Small intestine (tissue), 7 donors: ENCODE measurements around the gene C2orf68. TPM values are rescaled to one million over a fixed set of nuclear protein-coding genes. Genes with fewer than 3 reads are reported as not detected.

Experiments
- DNase-seq, 2 donors: peaks; one replicate each; pipeline versions ENCODE4 v3.0.0 to v3.0.0-alpha.2; 2013
- FAIRE-seq: peaks from 2 replicates; lab custom pipeline; 2012; peaks lifted over from hg19 to GRCh38; lab: Jason Lieb, UNC
- H3K27ac ChIP-seq, 3 donors: one replicate each; pipeline ENCODE4 v1.5.1; 2013; ENCODE audit warnings: low read length in 2 of 3, mild to moderate bottlenecking in 2 of 3, control low read depth in 1 of 3, inconsistent platforms in 1 of 3, low read depth in 1 of 3, moderate library complexity in 1 of 3
- H3K27me3 ChIP-seq, 3 donors: one replicate each; pipeline ENCODE4 v1.6.1; 2013; ENCODE audit warnings: low read length in 3 of 3, inconsistent platforms in 1 of 3; ENCODE audit not compliant: control insufficient read depth in 3 of 3, insufficient read depth in 3 of 3
- H3K36me3 ChIP-seq, 3 donors: one replicate each; pipeline ENCODE4 v1.6.1; 2013; ENCODE audit warnings: low read length in 3 of 3, inconsistent platforms in 1 of 3, low read depth in 1 of 3, mild to moderate bottlenecking in 1 of 3, moderate library complexity in 1 of 3; ENCODE audit not compliant: control insufficient read depth in 3 of 3, insufficient read depth in 2 of 3
- H3K4me1 ChIP-seq, 3 donors: one replicate each; pipeline ENCODE4 v1.6.1; 2013; ENCODE audit warnings: low read length in 2 of 3, inconsistent platforms in 1 of 3, low read depth in 1 of 3, mild to moderate bottlenecking in 1 of 3, moderate library complexity in 1 of 3; ENCODE audit not compliant: control insufficient read depth in 3 of 3, insufficient read depth in 2 of 3
- H3K4me3 ChIP-seq, 3 donors: one replicate each; pipeline ENCODE4 v1.5.1; 2013; ENCODE audit warnings: low read length in 3 of 3, control low read depth in 1 of 3, inconsistent platforms in 1 of 3, low read depth in 1 of 3, mild to moderate bottlenecking in 1 of 3, moderate library complexity in 1 of 3
- H3K9me3 ChIP-seq, 2 donors: one replicate each; pipeline ENCODE4 v1.6.1; 2013; ENCODE audit warnings: low read depth in 1 of 2, low read length in 1 of 2; ENCODE audit not compliant: control insufficient read depth in 2 of 2, insufficient read depth in 1 of 2
- WGBS, 3 donors: extraction: QIAGEN DNeasy Blood & Tissue Kit; methylation state at CpG; one replicate each; pipeline ENCODE4 v1.1.7; 2013; 5-methylcytosine and 5-hydroxymethylcytosine counted together
- polyA plus RNA-seq, 4 donors: library from polyadenylated mRNA; stranded (reverse) in 3 of 4; unstranded in 1 of 4; fragments of 200-250 nt in 3 of 4; fragments of 120-200 nt in 1 of 4; gene quantifications; one replicate each; pipeline versions ENCODE4 v1.2.1 to v1.2.3, GENCODE V29; 2013
- donor health status: healthy with polysubstance abuse.
- donor health status: control.
- donor health status: control.
- donor health status: Bipolar disorder and iron deficiency.
- donor health status: healthy.

Gene C2orf68
- polyA plus RNA-seq, 4 donors = 16.2 to 44.8 (median 25.3) TPM

DNA sequence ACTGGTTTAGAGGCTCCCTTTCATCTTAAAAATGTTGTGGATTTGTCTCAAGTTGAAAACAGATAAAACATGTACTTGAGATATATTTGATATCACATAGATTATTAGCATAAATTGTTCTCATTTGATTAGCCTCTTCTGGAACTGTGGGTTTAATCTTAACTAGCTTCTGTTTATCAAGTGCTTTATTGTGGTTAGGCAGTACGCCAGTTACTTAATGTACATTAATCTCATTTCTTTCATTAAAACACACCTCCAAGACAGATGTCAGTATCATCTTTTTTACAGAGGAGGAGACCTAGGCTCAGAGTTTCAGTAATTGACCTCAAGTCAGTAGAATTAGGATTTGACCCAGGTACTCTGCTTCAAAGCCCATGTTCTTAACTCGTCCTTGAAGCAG is 34.3 kb upstream of the C2orf68 start:
- no peak for DNase-seq
- no peak for FAIRE-seq
- Histone ChIP-seq H3K27me3 (no peaks in the 10 kb centered on the region), H3K4me1 (no peaks in the 10 kb centered on the region), H3K9me3 (no peaks in the 10 kb centered on the region), H3K4me3 (no peak overlapping the region), H3K36me3 (peaks cover 25 to 69% (median 40%) of the 10 kb centered on the region in 3 donors), H3K27ac (no peak overlapping the region)
- 87 to 96% (median 90%) methylated on average over 2 of the region's 2 CpGs for WGBS, 3 donors

DNA sequence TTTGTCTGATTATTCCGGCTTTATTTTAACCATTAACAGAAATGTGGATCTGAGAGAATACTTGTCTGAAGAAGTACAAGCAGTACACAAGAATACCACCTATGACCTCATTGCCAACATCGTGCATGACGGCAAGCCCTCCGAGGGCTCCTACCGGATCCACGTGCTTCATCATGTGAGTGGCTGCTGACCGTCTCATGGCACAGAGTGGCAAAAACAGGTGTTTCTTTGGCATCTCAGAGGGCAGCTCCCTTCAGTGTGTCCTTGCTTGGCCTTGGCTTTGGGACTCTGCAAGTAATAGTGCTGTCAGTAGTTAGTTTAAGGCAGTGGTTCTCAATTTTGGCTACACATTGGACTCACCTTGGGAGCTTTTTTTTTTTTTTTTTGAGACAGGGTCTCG is 33.0 kb upstream of the C2orf68 start:
- H3K36me3 ChIP-seq = peaks cover 25 to 68% (median 45%) of the 10 kb centered on the region in 3 donors
- H3K27me3 ChIP-seq = no peaks in the 10 kb centered on the region
- DNase-seq = no peak
- FAIRE-seq = no peak
- H3K27ac ChIP-seq = no peak overlapping the region
- no peak overlapping the region for H3K4me3 ChIP-seq
- H3K9me3 ChIP-seq = no peaks in the 10 kb centered on the region
- no peaks in the 10 kb centered on the region for H3K4me1 ChIP-seq
- WGBS, 3 donors = 95 to 98% (median 96%) methylated on average over 8 of the region's 8 CpGs

DNA sequence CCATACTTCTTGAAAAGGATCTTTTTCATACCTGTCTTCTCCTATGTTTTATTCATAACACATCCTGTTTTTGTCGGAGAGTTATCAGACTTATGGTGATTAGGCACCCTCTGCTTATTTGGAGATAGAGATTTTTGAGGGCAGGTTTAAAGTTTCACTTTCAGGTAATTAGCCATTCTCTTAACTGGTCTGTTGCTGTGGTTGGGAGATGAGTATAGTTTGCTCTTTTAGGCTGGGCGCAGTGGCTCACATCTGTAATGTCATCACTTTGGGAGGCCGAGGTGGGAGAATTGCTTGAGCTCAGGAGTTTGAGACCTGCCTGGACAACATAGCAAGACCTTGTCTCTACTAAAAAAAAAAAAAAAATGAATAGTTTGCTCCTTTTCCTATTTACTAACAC is 30.9 kb upstream of the C2orf68 start:
- Histone ChIP-seq H3K4me1 (no peaks in the 10 kb centered on the region), H3K27me3 (no peaks in the 10 kb centered on the region), H3K9me3 (no peaks in the 10 kb centered on the region), H3K27ac (no peak overlapping the region), H3K36me3 (peaks cover 30 to 72% (median 52%) of the 10 kb centered on the region in 3 donors), H3K4me3 (no peak overlapping the region)
- DNase-seq = no peak
- no peak for FAIRE-seq
- WGBS, 3 donors = 62 to 73% (median 73%) methylated on average over 3 of the region's 3 CpGs

DNA sequence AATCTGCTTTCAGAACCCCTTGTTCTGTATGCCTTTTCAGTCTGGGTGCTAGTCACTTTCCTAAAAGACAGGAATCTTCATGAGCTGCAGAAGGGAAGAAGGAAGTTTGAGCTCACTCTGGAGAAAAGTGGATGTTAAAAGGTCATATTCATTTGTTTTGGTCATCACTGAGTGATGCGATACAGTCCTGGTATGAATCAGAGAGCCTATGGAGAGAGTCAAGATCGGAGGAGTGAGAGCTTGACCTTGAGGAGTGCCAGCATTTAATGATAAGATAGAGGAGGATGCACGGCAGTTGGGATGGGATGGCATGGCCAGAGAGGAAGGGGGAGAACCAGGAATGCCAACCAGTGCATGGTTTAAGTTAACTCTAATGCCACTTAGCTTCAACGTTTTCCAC is 23.8 kb upstream of the C2orf68 start:
- no peak overlapping the region for H3K27ac ChIP-seq
- WGBS, 3 donors = 47 to 66% (median 60%) methylated on average over 4 of the region's 4 CpGs
- H3K36me3 ChIP-seq = peaks cover 37 to 84% (median 40%) of the 10 kb centered on the region in 3 donors
- no peak for FAIRE-seq
- no peaks in the 10 kb centered on the region for H3K9me3 ChIP-seq
- no peaks in the 10 kb centered on the region for H3K4me1 ChIP-seq
- DNase-seq = no peak
- no peak overlapping the region for H3K4me3 ChIP-seq
- no peaks in the 10 kb centered on the region for H3K27me3 ChIP-seq

DNA sequence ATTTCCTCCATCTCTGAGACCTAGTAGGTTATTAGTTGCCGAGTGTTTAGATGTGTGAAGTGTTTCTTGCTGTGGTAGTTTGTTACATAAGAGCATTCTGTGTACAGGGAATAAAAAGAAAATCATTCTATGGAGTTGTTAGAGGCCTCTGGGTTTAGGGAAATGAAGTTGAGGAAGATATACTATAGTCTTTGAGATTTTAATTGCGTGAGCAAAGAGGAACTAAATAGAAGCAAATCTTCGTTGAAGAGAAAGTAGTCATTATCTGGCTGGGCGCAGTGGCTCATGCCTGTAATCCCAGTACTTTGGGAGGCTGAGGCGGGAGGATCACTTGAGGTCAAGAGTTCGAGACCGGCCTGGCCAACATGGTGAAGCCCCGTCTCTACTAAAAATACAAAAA is 23.1 kb upstream of the C2orf68 start:
- Histone ChIP-seq H3K4me3 (no peak overlapping the region), H3K36me3 (peaks cover 37 to 78% (median 42%) of the 10 kb centered on the region in 3 donors), H3K27me3 (no peaks in the 10 kb centered on the region), H3K27ac (no peak overlapping the region), H3K9me3 (no peaks in the 10 kb centered on the region), H3K4me1 (no peaks in the 10 kb centered on the region)
- no peak for DNase-seq
- 89 to 91% (median 90%) methylated on average over 8 of the region's 8 CpGs for WGBS, 3 donors
- no peak for FAIRE-seq

DNA sequence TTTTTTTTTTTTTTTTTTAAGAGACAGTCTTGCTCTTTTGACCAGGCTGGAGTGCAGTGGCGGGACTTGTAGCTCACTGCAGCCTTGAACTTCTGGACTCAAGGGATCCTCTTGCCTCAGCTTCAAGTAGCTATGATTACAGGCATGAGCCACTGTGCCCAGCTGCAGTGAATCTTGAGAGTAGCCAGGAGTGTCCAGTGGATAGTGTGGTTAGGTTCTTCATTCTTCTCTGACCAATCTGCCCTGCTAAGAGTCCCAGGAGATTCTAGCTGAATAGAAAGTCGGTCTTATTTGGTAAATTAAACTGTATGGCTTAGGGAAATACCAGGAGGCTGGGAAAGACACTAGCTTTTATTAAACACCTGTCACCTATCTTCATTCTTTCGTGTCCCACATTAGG is 19.4 kb upstream of the C2orf68 start:
- Histone ChIP-seq H3K9me3 (no peaks in the 10 kb centered on the region), H3K27me3 (no peaks in the 10 kb centered on the region), H3K4me1 (no peaks in the 10 kb centered on the region), H3K36me3 (peaks cover 21 to 69% (median 37%) of the 10 kb centered on the region in 3 donors), H3K4me3 (no peak overlapping the region), H3K27ac (no peak overlapping the region)
- WGBS, 3 donors = 88 to 94% (median 90%) methylated on average over 3 of the region's 3 CpGs
- DNase-seq (no peak), FAIRE-seq (no peak)

DNA sequence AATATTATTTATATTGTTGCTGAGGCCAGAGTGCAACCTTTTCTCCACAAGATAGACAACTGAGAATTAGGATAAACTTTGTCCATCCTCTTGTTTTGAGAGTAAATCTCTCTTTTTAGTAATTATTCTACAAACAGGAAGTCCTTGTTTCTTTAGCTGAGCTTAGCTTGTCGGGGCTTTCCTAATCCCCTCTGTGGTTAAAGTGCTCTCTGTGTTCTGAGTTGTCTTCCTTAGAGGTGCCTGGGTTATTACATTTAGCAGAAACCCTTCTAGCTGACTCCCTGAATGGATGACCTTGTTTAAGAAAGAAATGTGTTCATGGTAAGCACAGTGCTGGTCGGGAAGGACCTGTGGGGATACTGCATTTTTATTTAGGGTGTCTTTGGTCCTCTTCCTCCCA is 16.8 kb upstream of the C2orf68 start:
- Histone ChIP-seq H3K27ac (no peak overlapping the region), H3K36me3 (peaks cover 21 to 78% (median 40%) of the 10 kb centered on the region in 3 donors), H3K9me3 (no peaks in the 10 kb centered on the region), H3K4me1 (no peaks in the 10 kb centered on the region), H3K4me3 (no peak overlapping the region), H3K27me3 (no peaks in the 10 kb centered on the region)
- WGBS, 3 donors = 61 to 80% (median 66%) methylated on average over 2 of the region's 2 CpGs
- DNase-seq (no peak), FAIRE-seq (no peak)

DNA sequence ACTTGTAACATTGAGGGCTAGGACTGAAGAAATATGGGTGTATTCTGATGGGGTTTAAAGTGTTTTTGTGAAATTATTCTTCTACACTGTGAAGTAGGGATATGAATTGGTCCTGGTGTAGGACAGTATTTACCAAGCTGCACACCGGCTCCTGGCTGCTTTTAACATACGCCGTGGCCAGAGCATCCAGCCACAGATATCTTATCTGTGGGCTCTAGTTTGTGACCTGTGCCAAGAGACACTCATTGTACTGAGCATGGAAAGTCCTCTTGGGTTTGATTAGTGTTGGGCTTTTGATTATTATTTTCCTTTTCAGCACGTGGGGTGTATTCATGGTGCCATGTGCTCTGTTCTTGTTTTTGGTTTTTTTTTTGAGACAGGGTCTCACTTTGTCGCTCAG is 12.1 kb upstream of the C2orf68 start:
- DNase-seq (no peak), FAIRE-seq (no peak)
- Histone ChIP-seq H3K27ac (no peak overlapping the region), H3K27me3 (no peaks in the 10 kb centered on the region), H3K9me3 (no peaks in the 10 kb centered on the region), H3K36me3 (peaks cover 13 to 64% (median 45%) of the 10 kb centered on the region in 3 donors), H3K4me3 (no peak overlapping the region), H3K4me1 (no peaks in the 10 kb centered on the region)
- 81 to 95% (median 94%) methylated on average over 5 of the region's 5 CpGs for WGBS, 3 donors

DNA sequence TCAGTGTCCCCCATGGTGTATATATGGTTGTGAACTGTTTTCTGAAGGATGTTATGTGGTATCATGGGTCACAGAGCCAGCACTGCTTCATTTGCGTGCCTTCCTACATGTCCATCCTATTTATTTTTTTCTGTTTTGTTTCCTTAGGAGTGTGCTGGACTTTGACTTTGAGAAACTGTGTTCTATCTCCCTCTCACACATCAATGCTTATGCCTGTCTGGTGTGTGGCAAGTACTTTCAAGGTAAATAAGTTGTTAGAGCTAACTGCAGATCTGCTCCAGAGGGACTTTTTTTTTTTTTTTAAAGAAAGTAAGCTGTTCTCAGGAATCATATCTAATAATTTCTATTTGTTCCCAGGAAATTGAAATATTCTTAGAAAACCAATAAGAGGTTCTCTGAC is 9.5 kb upstream of the C2orf68 start:
- WGBS, 3 donors = 83 to 100% (median 89%) methylated on average over 1 of the region's 1 CpG
- peaks cover 13 to 48% (median 32%) of the 10 kb centered on the region in 3 donors for H3K36me3 ChIP-seq
- FAIRE-seq = no peak

More for the DNA sequence above, 9.5 kb upstream of the C2orf68 start:
- no peaks in the 10 kb centered on the region for H3K27me3 ChIP-seq
- H3K4me1 ChIP-seq = peaks cover 4 to 8% (median 7%) of the 10 kb centered on the region in 3 donors
- no peak for DNase-seq
- H3K4me3 ChIP-seq = no peak overlapping the region
- H3K27ac ChIP-seq = no peak overlapping the region
- H3K9me3 ChIP-seq = no peaks in the 10 kb centered on the region
